ENCODE data around the gene IBTK.
"Not testable (repeated sequence)": the region's sequence is repeated elsewhere in the genome, so short reads cannot be mapped to it uniquely, and the experiment has no call there.

Gene IBTK

GRCh38 chr6:82138075-82138791 is 109.3 kb downstream of the IBTK start:
- Histone ChIP-seq H3K27me3 (no peaks in the 10 kb centered on the region), H3K36me3 (no peaks in the 10 kb centered on the region), H3K9me3 (no peaks in the 10 kb centered on the region), H3K4me3 (no peak overlapping the region), H3K27ac (no peak overlapping the region), H3K4me1 (peaks cover 0 to 5% (median 0%) of the 10 kb centered on the region in 4 donors)
- TF ChIP-seq CTCF (IDR thresholded peaks at IDR 0.05) = no peak
- intact Hi-C loops (cut with DNase I; ENCODE audit: low total_unique reads) = no loop called here
- DNase-seq = no peak

DNA sequence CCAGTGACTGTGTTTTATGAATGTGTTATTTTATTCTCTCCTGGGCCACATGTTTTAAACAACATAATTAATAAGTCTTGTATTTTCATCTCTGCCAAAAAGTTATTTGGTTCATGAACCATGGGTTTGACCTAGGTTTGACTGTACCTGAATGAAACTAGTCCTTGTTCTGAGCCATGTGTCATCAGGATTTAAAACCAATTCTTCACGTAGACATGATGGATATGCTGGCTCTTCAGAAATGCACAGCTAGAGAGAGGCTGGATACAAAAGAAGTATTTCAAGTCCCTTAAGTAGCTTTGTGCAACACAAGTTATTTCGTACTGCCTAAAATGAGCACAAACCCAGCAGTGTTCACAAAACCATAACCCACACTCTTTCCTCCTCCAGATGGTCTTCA is 116.1 kb downstream of the IBTK start:
- intact Hi-C loops (cut with DNase I; ENCODE audit: low total_unique reads) = no loop called here
- H3K27ac ChIP-seq = no peak overlapping the region

DNA sequence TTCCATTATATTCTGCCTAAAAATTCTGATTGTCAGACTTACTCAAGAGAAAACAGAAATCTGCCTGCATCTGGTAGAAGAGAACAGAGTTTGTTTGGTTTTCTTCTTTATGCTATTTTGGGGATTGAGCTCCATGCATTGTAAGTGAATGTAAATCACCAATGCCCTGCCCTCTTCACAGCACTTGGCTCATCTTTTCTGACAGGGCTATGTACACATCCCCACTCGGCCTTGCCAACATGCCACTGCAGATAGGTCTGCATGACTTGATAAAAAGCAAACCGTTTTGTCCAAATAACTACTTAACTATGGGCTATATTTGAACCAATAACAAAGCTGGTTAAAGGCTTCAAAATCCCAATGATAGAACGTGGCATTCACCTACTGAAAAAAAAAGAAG is 117.7 kb downstream of the IBTK start:
- H3K36me3 ChIP-seq = no peaks in the 10 kb centered on the region
- no peak for DNase-seq
- H3K9me3 ChIP-seq = no peaks in the 10 kb centered on the region
- no peak overlapping the region for H3K27ac ChIP-seq
- no peak overlapping the region for H3K4me3 ChIP-seq
- no peak for TF ChIP-seq CTCF (IDR thresholded peaks at IDR 0.05)
- no peaks in the 10 kb centered on the region for H3K4me1 ChIP-seq
- H3K27me3 ChIP-seq = no peaks in the 10 kb centered on the region
- intact Hi-C loops (cut with DNase I; ENCODE audit: low total_unique reads) = no loop called here

More for the DNA sequence above, 116.1 kb downstream of the IBTK start:
- no peaks in the 10 kb centered on the region for H3K36me3 ChIP-seq
- DNase-seq = no peak
- no peaks in the 10 kb centered on the region for H3K4me1 ChIP-seq
- TF ChIP-seq CTCF (IDR thresholded peaks at IDR 0.05) = no peak
- H3K9me3 ChIP-seq = no peaks in the 10 kb centered on the region
- H3K27me3 ChIP-seq = no peaks in the 10 kb centered on the region
- no peak overlapping the region for H3K4me3 ChIP-seq

DNA sequence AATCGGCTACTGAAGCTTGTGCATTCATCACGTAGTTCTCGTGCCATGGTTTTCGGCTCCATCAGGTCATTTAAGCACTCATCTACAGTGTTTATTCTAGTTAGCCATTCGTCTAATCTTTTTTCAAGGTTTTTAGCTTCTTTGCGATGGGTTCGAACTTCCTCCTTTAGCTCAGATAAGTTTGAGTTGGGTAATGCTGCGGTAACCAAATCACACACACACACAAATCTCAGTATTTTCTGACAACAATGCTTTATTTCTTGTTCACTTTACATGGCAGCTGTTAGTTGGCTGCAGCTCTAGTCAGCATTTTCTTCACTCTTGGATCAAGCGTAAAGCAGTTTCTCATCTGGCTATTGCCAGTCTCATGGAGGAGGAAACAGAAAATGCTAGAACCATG is 118.6 kb downstream of the IBTK start:
- H3K36me3 ChIP-seq; H3K27ac ChIP-seq; H3K4me3 ChIP-seq; DNase-seq; H3K4me1 ChIP-seq; intact Hi-C loops (cut with DNase I; ENCODE audit: low total_unique reads); H3K9me3 ChIP-seq; H3K27me3 ChIP-seq: not testable (repeated sequence)

- intact Hi-C loops (cut with DNase I; ENCODE audit: low total_unique reads) = no loop called here
- Histone ChIP-seq H3K4me3 (no peak overlapping the region), H3K4me1 (no peaks in the 10 kb centered on the region), H3K9me3 (no peaks in the 10 kb centered on the region), H3K27me3 (no peaks in the 10 kb centered on the region), H3K27ac (no peak overlapping the region), H3K36me3 (no peaks in the 10 kb centered on the region)
- DNase-seq = no peak
- no peak for TF ChIP-seq CTCF (IDR thresholded peaks at IDR 0.05)
Measured at GRCh38 chr6:82123632-82124031, 123.9 kb downstream of the IBTK start.

Data from tibial artery (tissue), 4 donors.